SU-DHL-6 (cell line): Measurements from ENCODE around the gene AGPS.

Experiments used
- EZH2phosphoT487 ChIP-seq: fragments of 200-600 bp; sonication (generic), shearing (Covaris generic); conservative IDR thresholded peaks from 2 replicates; pipeline ENCODE4 v1.6.1; 2018; ENCODE audit warnings: mild to moderate bottlenecking, antibody characterized with exemption, low read length, moderate library complexity, mixed read lengths
- TF ChIP-seq, protein P1 (sequence below): fragments of 200-600 bp; sonication (generic); IDR thresholded peaks from one replicate; pipeline ENCODE4 v1.5.1; 2017; ENCODE audit warnings: antibody characterized with exemption, mild to moderate bottlenecking, low read length, moderate library complexity; ENCODE audit not compliant: insufficient read depth, poor library complexity, severe bottlenecking

DNA sequence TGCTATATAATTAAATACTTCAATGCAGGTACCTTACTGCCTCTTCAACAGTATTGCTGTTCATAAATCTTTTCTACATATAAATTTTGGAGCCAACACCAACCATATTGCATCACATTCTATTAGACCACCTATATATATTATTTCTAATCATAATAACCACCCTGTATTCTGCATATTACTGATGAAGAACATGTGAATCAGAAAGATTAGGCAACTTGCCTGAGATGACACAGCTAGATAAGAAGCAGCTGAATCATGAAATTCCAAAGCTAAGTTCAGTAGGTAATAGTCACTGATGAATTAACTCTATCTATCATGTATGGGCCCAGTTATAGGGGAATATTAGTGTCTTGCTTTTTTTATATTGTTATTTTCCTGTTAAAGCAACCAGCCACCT, 161.8 kb downstream of the AGPS start:
- TF ChIP-seq, protein P1, sequence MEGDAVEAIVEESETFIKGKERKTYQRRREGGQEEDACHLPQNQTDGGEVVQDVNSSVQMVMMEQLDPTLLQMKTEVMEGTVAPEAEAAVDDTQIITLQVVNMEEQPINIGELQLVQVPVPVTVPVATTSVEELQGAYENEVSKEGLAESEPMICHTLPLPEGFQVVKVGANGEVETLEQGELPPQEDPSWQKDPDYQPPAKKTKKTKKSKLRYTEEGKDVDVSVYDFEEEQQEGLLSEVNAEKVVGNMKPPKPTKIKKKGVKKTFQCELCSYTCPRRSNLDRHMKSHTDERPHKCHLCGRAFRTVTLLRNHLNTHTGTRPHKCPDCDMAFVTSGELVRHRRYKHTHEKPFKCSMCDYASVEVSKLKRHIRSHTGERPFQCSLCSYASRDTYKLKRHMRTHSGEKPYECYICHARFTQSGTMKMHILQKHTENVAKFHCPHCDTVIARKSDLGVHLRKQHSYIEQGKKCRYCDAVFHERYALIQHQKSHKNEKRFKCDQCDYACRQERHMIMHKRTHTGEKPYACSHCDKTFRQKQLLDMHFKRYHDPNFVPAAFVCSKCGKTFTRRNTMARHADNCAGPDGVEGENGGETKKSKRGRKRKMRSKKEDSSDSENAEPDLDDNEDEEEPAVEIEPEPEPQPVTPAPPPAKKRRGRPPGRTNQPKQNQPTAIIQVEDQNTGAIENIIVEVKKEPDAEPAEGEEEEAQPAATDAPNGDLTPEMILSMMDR = no peak
- TF ChIP-seq EZH2phosphoT487 = no peak
